ENCODE results near the gene CHSY1. TPM values are rescaled to one million over a fixed set of nuclear protein-coding genes. Genes with fewer than 3 reads are reported as not detected.

CHSY1 gene
- total RNA-seq, 4 donors from 2014 or later: 13.3 to 31.6 (median 19.6) TPM

GRCh38 chr15:101141926-101142527, 109.8 kb downstream of the CHSY1 start:
- H3K36me3 ChIP-seq: no peaks in the 10 kb centered on the region
- intact Hi-C loops (cut with DNase I): no loop called here
- TF ChIP-seq CTCF (IDR thresholded peaks at IDR 0.05) (no peak), POLR2AphosphoS5 (IDR thresholded peaks at IDR 0.05) (no peak), POLR2A (IDR thresholded peaks at IDR 0.05; ENCODE audit: low read depth) (no peak), EP300 (IDR thresholded peaks at IDR 0.05) (no peak)
- no peak overlapping the region for H3K27ac ChIP-seq (replicated peaks in 1 of 4)
- DNase-seq (ENCODE audit: extremely low spot score): no peak
- peaks cover 0 to 4% (median 2%) of the 10 kb centered on the region in 4 donors for H3K4me1 ChIP-seq
- no peak overlapping the region for H3K4me3 ChIP-seq
- H3K27me3 ChIP-seq: no peaks in the 10 kb centered on the region
- no peaks in the 10 kb centered on the region for H3K9me3 ChIP-seq

GRCh38 chr15:101140697-101141065, 111.2 kb downstream of the CHSY1 start:
- H3K27ac ChIP-seq (replicated peaks in 1 of 4): no peak overlapping the region
- no peaks in the 10 kb centered on the region for H3K27me3 ChIP-seq
- H3K36me3 ChIP-seq: no peaks in the 10 kb centered on the region
- intact Hi-C loops (cut with DNase I): no loop called here
- DNase-seq (ENCODE audit: extremely low spot score): no peak
- peaks cover 0 to 4% (median 2%) of the 10 kb centered on the region in 4 donors for H3K4me1 ChIP-seq
- WGBS: 100% methylated on average over 1 of the region's 2 CpGs
- H3K4me3 ChIP-seq: no peak overlapping the region
- TF ChIP-seq POLR2A (IDR thresholded peaks at IDR 0.05; ENCODE audit: low read depth): no peak
- no peak for TF ChIP-seq CTCF (IDR thresholded peaks at IDR 0.05)
- TF ChIP-seq EP300 (IDR thresholded peaks at IDR 0.05): no peak
- TF ChIP-seq POLR2AphosphoS5 (IDR thresholded peaks at IDR 0.05): no peak
- no peaks in the 10 kb centered on the region for H3K9me3 ChIP-seq

- no peak for TF ChIP-seq POLR2AphosphoS5 (IDR thresholded peaks at IDR 0.05)
- no peak for TF ChIP-seq CTCF (IDR thresholded peaks at IDR 0.05)
- no peak for TF ChIP-seq EP300 (IDR thresholded peaks at IDR 0.05)
- no peak for TF ChIP-seq POLR2A (IDR thresholded peaks at IDR 0.05; ENCODE audit: low read depth)
- H3K4me3 ChIP-seq: no peak overlapping the region
- 90% methylated on average over 15 of the region's 15 CpGs for WGBS
- H3K27me3 ChIP-seq: no peaks in the 10 kb centered on the region
- peaks cover 0 to 4% (median 2%) of the 10 kb centered on the region in 4 donors for H3K4me1 ChIP-seq
- no peaks in the 10 kb centered on the region for H3K9me3 ChIP-seq
- intact Hi-C loops (cut with DNase I): no loop called here
- no peak overlapping the region for H3K27ac ChIP-seq (replicated peaks in 1 of 4)
- DNase-seq (ENCODE audit: extremely low spot score): no peak
- H3K36me3 ChIP-seq: no peaks in the 10 kb centered on the region
Measured at GRCh38 chr15:101139986-101140696, 111.7 kb downstream of the CHSY1 start.

- Histone ChIP-seq H3K4me1 (peaks cover 0 to 4% (median 2%) of the 10 kb centered on the region in 4 donors), H3K4me3 (no peak overlapping the region), H3K27me3 (no peaks in the 10 kb centered on the region), H3K27ac (replicated peaks in 1 of 4) (no peak overlapping the region), H3K9me3 (no peaks in the 10 kb centered on the region), H3K36me3 (no peaks in the 10 kb centered on the region)
- TF ChIP-seq POLR2AphosphoS5 (IDR thresholded peaks at IDR 0.05) (no peak), POLR2A (IDR thresholded peaks at IDR 0.05; ENCODE audit: low read depth) (no peak), EP300 (IDR thresholded peaks at IDR 0.05) (no peak), CTCF (IDR thresholded peaks at IDR 0.05) (no peak)
- 84% methylated on average over 22 of the region's 22 CpGs for WGBS
- intact Hi-C loops (cut with DNase I): no loop called here
- DNase-seq (ENCODE audit: extremely low spot score): no peak
Measured at GRCh38 chr15:101138913-101139880, 112.7 kb downstream of the CHSY1 start.
